Measurements from ENCODE around the gene HBQ1.
"Not testable (repeated sequence)": the region's sequence is repeated elsewhere in the genome, so short reads cannot be mapped to it uniquely, and the experiment has no call there.

Gene HBQ1

GRCh38 chr16:193441-193840 is 13.2 kb downstream of the HBQ1 start:
- H3K79me2 ChIP-seq (ENCODE audit: insufficient read depth, low read length), result peaks cover 15% of the 10 kb centered on the region; the same call in 1 of the 2 replicates
- no peak for ATAC-seq (ENCODE audit: insufficient read depth, low read depth)
- no peaks in the 10 kb centered on the region for H3K4me1 ChIP-seq (ENCODE audit: insufficient read depth, low read length)
- TF ChIP-seq CTCF (IDR thresholded peaks at IDR 0.05; ENCODE audit: borderline replicate concordance, extremely low read depth, low read length, poor library complexity, severe bottlenecking) (no peak), EZH2 (IDR thresholded peaks at IDR 0.05; ENCODE audit: borderline replicate concordance, low read depth, low read length, severe bottlenecking) (no peak)
- DNase-seq, result no peak
- peaks cover 100% of the 10 kb centered on the region for H3K36me3 ChIP-seq (ENCODE audit: insufficient read depth, low read length)
- peaks cover 42% of the 10 kb centered on the region for H4K20me1 ChIP-seq (ENCODE audit: insufficient read depth, low read length)
- no peak overlapping the region for H2AFZ ChIP-seq (ENCODE audit: low read depth, low read length)
- H3K9me3 ChIP-seq (ENCODE audit: insufficient read depth, low read length, severe bottlenecking), result no peaks in the 10 kb centered on the region
- no peak overlapping the region for H3K4me2 ChIP-seq (ENCODE audit: insufficient read depth, low read length)
- no peak overlapping the region for H3K4me3 ChIP-seq (ENCODE audit: low read depth in 1 of 2, low read length in 2 of 2)
- no peaks in the 10 kb centered on the region for H3K27me3 ChIP-seq (ENCODE audit: insufficient read depth, low read length, poor library complexity)
- no peak overlapping the region for H3K9ac ChIP-seq (ENCODE audit: low read depth, low read length)
- H3K27ac ChIP-seq (ENCODE audit: low read length), result no peak overlapping the region

- H4K20me1 ChIP-seq (ENCODE audit: insufficient read depth, low read length), result peaks cover 37% of the 10 kb centered on the region
- H3K36me3 ChIP-seq (ENCODE audit: insufficient read depth, low read length), result peaks cover 100% of the 10 kb centered on the region
- ATAC-seq (ENCODE audit: insufficient read depth, low read depth), result no peak
- H3K4me3 ChIP-seq (ENCODE audit: low read depth in 1 of 2, low read length in 2 of 2), result no peak overlapping the region
- H3K4me1 ChIP-seq (ENCODE audit: insufficient read depth, low read length), result no peaks in the 10 kb centered on the region
- no peak overlapping the region for H3K4me2 ChIP-seq (ENCODE audit: insufficient read depth, low read length)
- DNase-seq, result no peak
- no peaks in the 10 kb centered on the region for H3K27me3 ChIP-seq (ENCODE audit: insufficient read depth, low read length, poor library complexity)
- no peak for TF ChIP-seq CTCF (IDR thresholded peaks at IDR 0.05; ENCODE audit: borderline replicate concordance, extremely low read depth, low read length, poor library complexity, severe bottlenecking)
- H3K79me2 ChIP-seq (ENCODE audit: insufficient read depth, low read length), result peaks cover 17% of the 10 kb centered on the region; the same call in 1 of the 2 replicates
- no peak overlapping the region for H3K27ac ChIP-seq (ENCODE audit: low read length)
- no peak overlapping the region for H2AFZ ChIP-seq (ENCODE audit: low read depth, low read length)
- H3K9ac ChIP-seq (ENCODE audit: low read depth, low read length), result no peak overlapping the region
- no peaks in the 10 kb centered on the region for H3K9me3 ChIP-seq (ENCODE audit: insufficient read depth, low read length, severe bottlenecking)
Measured at GRCh38 chr16:194516-194915, 14.3 kb downstream of the HBQ1 start.

GRCh38 chr16:200388-200787 is 20.1 kb downstream of the HBQ1 start:
- Histone ChIP-seq H3K9me3 (ENCODE audit: insufficient read depth, low read length, severe bottlenecking) (no peaks in the 10 kb centered on the region), H2AFZ (ENCODE audit: low read depth, low read length) (no peak overlapping the region), H3K4me1 (ENCODE audit: insufficient read depth, low read length) (no peaks in the 10 kb centered on the region), H4K20me1 (ENCODE audit: insufficient read depth, low read length) (peaks cover 15% of the 10 kb centered on the region; the same call in 1 of the 2 replicates), H3K27me3 (ENCODE audit: insufficient read depth, low read length, poor library complexity) (no peaks in the 10 kb centered on the region), H3K4me2 (ENCODE audit: insufficient read depth, low read length) (no peak overlapping the region), H3K36me3 (ENCODE audit: insufficient read depth, low read length) (peaks cover 94% of the 10 kb centered on the region), H3K27ac (ENCODE audit: low read length) (no peak overlapping the region), H3K4me3 (ENCODE audit: low read depth in 1 of 2, low read length in 2 of 2) (no peak overlapping the region), H3K9ac (ENCODE audit: low read depth, low read length) (no peak overlapping the region), H3K79me2 (ENCODE audit: insufficient read depth, low read length) (peaks cover 31% of the 10 kb centered on the region; the same call in 1 of the 2 replicates)
- ATAC-seq (ENCODE audit: insufficient read depth, low read depth), result no peak
- DNase-seq, result no peak
- TF ChIP-seq EZH2 (IDR thresholded peaks at IDR 0.05; ENCODE audit: borderline replicate concordance, low read depth, low read length, severe bottlenecking) (no peak), CTCF (IDR thresholded peaks at IDR 0.05; ENCODE audit: borderline replicate concordance, extremely low read depth, low read length, poor library complexity, severe bottlenecking) (no peak)

- H3K9me3 ChIP-seq (ENCODE audit: insufficient read depth, low read length, severe bottlenecking), result no peaks in the 10 kb centered on the region
- H3K4me2 ChIP-seq (ENCODE audit: insufficient read depth, low read length), result no peak overlapping the region
- DNase-seq (no peak), ATAC-seq (ENCODE audit: insufficient read depth, low read depth) (no peak)
- H2AFZ ChIP-seq (ENCODE audit: low read depth, low read length), result no peak overlapping the region
- H3K4me3 ChIP-seq (ENCODE audit: low read depth in 1 of 2, low read length in 2 of 2), result no peak overlapping the region
- H4K20me1 ChIP-seq (ENCODE audit: insufficient read depth, low read length), result peaks cover 20% of the 10 kb centered on the region; the same call in 1 of the 2 replicates
- no peaks in the 10 kb centered on the region for H3K4me1 ChIP-seq (ENCODE audit: insufficient read depth, low read length)
- TF ChIP-seq EZH2 (IDR thresholded peaks at IDR 0.05; ENCODE audit: borderline replicate concordance, low read depth, low read length, severe bottlenecking) (no peak), CTCF (IDR thresholded peaks at IDR 0.05; ENCODE audit: borderline replicate concordance, extremely low read depth, low read length, poor library complexity, severe bottlenecking) (no peak)
- H3K9ac ChIP-seq (ENCODE audit: low read depth, low read length), result no peak overlapping the region
- no peak overlapping the region for H3K27ac ChIP-seq (ENCODE audit: low read length)
- peaks cover 30% of the 10 kb centered on the region; the same call in 1 of the 2 replicates for H3K79me2 ChIP-seq (ENCODE audit: insufficient read depth, low read length)
- H3K36me3 ChIP-seq (ENCODE audit: insufficient read depth, low read length), result peaks cover 92% of the 10 kb centered on the region
- no peaks in the 10 kb centered on the region for H3K27me3 ChIP-seq (ENCODE audit: insufficient read depth, low read length, poor library complexity)
Measured at GRCh38 chr16:203246-203645, 23.0 kb downstream of the HBQ1 start.

GRCh38 chr16:204046-204445 is 23.8 kb downstream of the HBQ1 start:
- Histone ChIP-seq H4K20me1 (ENCODE audit: insufficient read depth, low read length) (peaks cover 22% of the 10 kb centered on the region; the same call in 1 of the 2 replicates), H3K36me3 (ENCODE audit: insufficient read depth, low read length) (peaks cover 92% of the 10 kb centered on the region), H3K79me2 (ENCODE audit: insufficient read depth, low read length) (peaks cover 34% of the 10 kb centered on the region; the same call in 1 of the 2 replicates)
- not testable (repeated sequence) for ATAC-seq (ENCODE audit: insufficient read depth, low read depth); DNase-seq; H3K27ac ChIP-seq (ENCODE audit: low read length); H3K4me3 ChIP-seq (ENCODE audit: low read depth in 1 of 2, low read length in 2 of 2); H3K9ac ChIP-seq (ENCODE audit: low read depth, low read length); H3K4me2 ChIP-seq (ENCODE audit: insufficient read depth, low read length); H2AFZ ChIP-seq (ENCODE audit: low read depth, low read length); H3K9me3 ChIP-seq (ENCODE audit: insufficient read depth, low read length, severe bottlenecking); H3K27me3 ChIP-seq (ENCODE audit: insufficient read depth, low read length, poor library complexity); H3K4me1 ChIP-seq (ENCODE audit: insufficient read depth, low read length)
